GM10248 (cell line): ENCODE results near the gene SLC20A1.

Source experiments
- CTCF ChIA-PET: fragments of 300-600 bp; sonication (Branson Sonifier 250); formaldehyde crosslinking; extraction: SDS; loops from one replicate; lab custom pipeline; 2021; ENCODE audit warnings: antibody characterized with exemption; lab: Yijun Ruan, JAX
- POLR2A ChIA-PET: fragments of 350-650 bp; sonication (Branson Sonifier 250); formaldehyde crosslinking; extraction: SDS; loops from one replicate; lab custom pipeline; 2020; ENCODE audit warnings: antibody characterized with exemption; lab: Yijun Ruan, JAX
- DNase-seq: peaks from one replicate; pipeline ENCODE4 v3.0.0; 2012; ENCODE audit errors: extremely low spot score
- CTCF ChIP-seq: IDR thresholded peaks from 2 replicates; pipeline ENCODE4 v1.5.1; 2012; ENCODE audit warnings: mild to moderate bottlenecking, low read depth; ENCODE audit errors: extremely low read depth, missing control alignments, control extremely low read depth

SLC20A1 gene

DNA sequence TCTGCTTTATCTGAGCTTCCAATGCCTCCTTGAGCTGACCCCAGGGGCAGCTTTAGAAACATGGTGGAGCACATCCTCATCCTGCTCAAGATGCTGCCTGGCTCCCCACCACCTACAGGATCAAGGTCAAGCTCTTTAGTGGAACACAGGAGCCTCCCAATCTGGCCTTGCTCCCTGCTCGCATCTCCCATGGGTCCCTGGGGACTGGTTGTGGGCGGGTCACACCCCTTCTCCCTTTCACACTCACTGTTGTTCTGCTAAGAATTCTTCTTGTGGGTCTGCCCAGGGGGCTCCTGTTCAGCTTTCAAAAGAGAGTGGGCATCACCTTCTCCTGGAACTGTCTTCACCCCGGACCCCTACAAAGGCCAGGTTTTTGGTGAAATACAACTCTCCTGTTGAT lies 66.7 kb downstream of the SLC20A1 start:
- ChIA-PET CTCF (interaction anchor here (1.0 to 5.3 kb wide), 7 partner anchors 9 to 112 kb away, joined by 3 to 50 read pairs (median 6); partner anchors contain the start of gene SLC20A1), POLR2A (no interaction called here)
- DNase-seq, result no peak
- no peak for TF ChIP-seq CTCF

GRCh38 chr2:112712903-112713584 lies 67.3 kb downstream of the SLC20A1 start:
- no peak for TF ChIP-seq CTCF
- ChIA-PET POLR2A (no interaction called here), CTCF (interaction anchor here (1.3 to 5.3 kb wide), 5 partner anchors 13 to 113 kb away, joined by 4 to 50 read pairs (median 7); partner anchors contain the start of gene SLC20A1)
- DNase-seq, result no peak
